HEK293 (cell line): ENCODE measurements around the gene MRTFB.

Experiments used
- ATF2 ChIP-seq: fragments of 450-650 bp; formaldehyde crosslinking; IDR thresholded peaks from 2 replicates; pipeline ENCODE4 v1.5.1; 2016; ENCODE audit warnings: missing biosample characterization, missing genetic modification characterization, low read depth
- CTCF ChIP-seq: fragments of 450-650 bp; formaldehyde crosslinking; IDR thresholded peaks from 2 replicates; pipeline ENCODE4 v1.5.1; 2016; ENCODE audit warnings: missing biosample characterization, missing genetic modification characterization
- PRDM6 ChIP-seq: fragments of 450-650 bp; formaldehyde crosslinking; IDR thresholded peaks from 2 replicates; pipeline ENCODE4 v1.5.1; 2017; ENCODE audit warnings: missing biosample characterization, missing genetic modification characterization
- REST ChIP-seq: fragments of 450-650 bp; formaldehyde crosslinking; IDR thresholded peaks from 2 replicates; pipeline ENCODE4 v1.5.1; 2016; ENCODE audit warnings: missing biosample characterization, missing genetic modification characterization
- YY2 ChIP-seq: fragments of 450-650 bp; formaldehyde crosslinking; IDR thresholded peaks from 2 replicates; pipeline ENCODE4 v1.5.1; 2016; ENCODE audit warnings: missing biosample characterization, missing genetic modification characterization
- ZBTB21 ChIP-seq: fragments of 450-650 bp; formaldehyde crosslinking; IDR thresholded peaks from 2 replicates; pipeline ENCODE4 v1.5.1; 2017; ENCODE audit warnings: missing biosample characterization, missing genetic modification characterization
- ZIC2 ChIP-seq: fragments of 450-650 bp; formaldehyde crosslinking; IDR thresholded peaks from 2 replicates; pipeline ENCODE4 v1.5.1; 2016; ENCODE audit warnings: missing biosample characterization, missing genetic modification characterization
- ZNF280C ChIP-seq: fragments of 450-650 bp; formaldehyde crosslinking; IDR thresholded peaks from 2 replicates; pipeline ENCODE4 v1.5.1; 2016; ENCODE audit warnings: missing biosample characterization, missing genetic modification characterization
- ZNF449 ChIP-seq: fragments of 450-650 bp; formaldehyde crosslinking; IDR thresholded peaks from 2 replicates; pipeline ENCODE4 v1.5.1; 2017; ENCODE audit warnings: missing biosample characterization, mild to moderate bottlenecking, missing genetic modification characterization, moderate library complexity
- ZSCAN30 ChIP-seq: fragments of 450-650 bp; IDR thresholded peaks from 2 replicates; pipeline ENCODE4 v1.5.1; 2018; ENCODE audit warnings: missing biosample characterization, mild to moderate bottlenecking, missing genetic modification characterization, moderate library complexity

GRCh38 chr16:14202095-14202494, 131.0 kb downstream of the MRTFB start:
- no peak for TF ChIP-seq ZIC2 (tag by site-specific recombination)
- no peak for TF ChIP-seq CTCF (tag by site-specific recombination)
- no peak for TF ChIP-seq ZBTB21
- no peak for TF ChIP-seq ZNF449 (tag by site-specific recombination)
- no peak for TF ChIP-seq ZNF280C (tag by site-specific recombination)
- TF ChIP-seq ATF2 (tag by site-specific recombination), result no peak
- no peak for TF ChIP-seq YY2
- TF ChIP-seq ZSCAN30, result no peak
- TF ChIP-seq REST (tag by site-specific recombination), result no peak
- no peak for TF ChIP-seq PRDM6 (tag by site-specific recombination)
